HG02642 (cell line): ENCODE results near the gene KCNJ4.
"Not testable (repeated sequence)": the region's sequence is repeated elsewhere in the genome, so short reads cannot be mapped to it uniquely, and the experiment has no call there.

Experiments used
- ATAC-seq: cut with Tn5 transposase; IDR thresholded peaks from one replicate; pipeline ENCODE4 v1.9.1; 2021; ENCODE audit warnings: mild to moderate bottlenecking; ENCODE audit not compliant: unreplicated experiment, poor library complexity

KCNJ4 gene

GRCh38 chr22:38416621-38417251 is 38.3 kb downstream of the KCNJ4 start:
- ATAC-seq, result no peak

- ATAC-seq, result no peak
These were observed 39.3 kb downstream of the KCNJ4 start for GRCh38 chr22:38415561-38416321.

GRCh38 chr22:38415046-38415445 is 40.0 kb downstream of the KCNJ4 start:
- no peak for ATAC-seq

- no peak for ATAC-seq
These were observed 41.0 kb downstream of the KCNJ4 start for GRCh38 chr22:38414009-38414395.

GRCh38 chr22:38413085-38414008 is 41.7 kb downstream of the KCNJ4 start:
- no peak for ATAC-seq

GRCh38 chr22:38412435-38413084 is 42.4 kb downstream of the KCNJ4 start:
- no peak for ATAC-seq

- no peak for ATAC-seq
These were observed 44.0 kb downstream of the KCNJ4 start for GRCh38 chr22:38411016-38411415.

GRCh38 chr22:38409916-38410315 is 45.1 kb downstream of the KCNJ4 start:
- not testable (repeated sequence) for ATAC-seq

- ATAC-seq, result no peak
These were observed 48.4 kb downstream of the KCNJ4 start for GRCh38 chr22:38406617-38407016.

GRCh38 chr22:38404419-38404818 is 50.6 kb downstream of the KCNJ4 start:
- no peak for ATAC-seq

- no peak for ATAC-seq
These were observed 51.2 kb downstream of the KCNJ4 start for GRCh38 chr22:38403812-38404211.

GRCh38 chr22:38402204-38402603 is 52.8 kb downstream of the KCNJ4 start:
- ATAC-seq, result no peak

GRCh38 chr22:38401336-38402084 is 53.5 kb downstream of the KCNJ4 start:
- ATAC-seq, result no peak

GRCh38 chr22:38400256-38400655 is 54.7 kb downstream of the KCNJ4 start:
- ATAC-seq, result not testable (repeated sequence)

- ATAC-seq, result peak; percentile 60
These were observed 56.2 kb downstream of the KCNJ4 start for GRCh38 chr22:38398609-38399461.

- ATAC-seq, result peak; percentile 33
These were observed 56.8 kb downstream of the KCNJ4 start for GRCh38 chr22:38398181-38398608.

- ATAC-seq, result peak; percentile 32
These were observed 57.6 kb downstream of the KCNJ4 start for GRCh38 chr22:38397189-38398085.
